ENCODE measurements around the gene FLOT1.

The FLOT1 gene

GRCh38 chr6:30742316-30743098 lies at the start of gene FLOT1:
Gene FLOT1 (minus strand): TSS chr6:30742687. CDS start chr6:30742189, 498 bp downstream.
- peak; percentile 92 for DNase-seq

- DNase-seq = no peak
Measured at GRCh38 chr6:30790724-30791383, 48.4 kb upstream of the FLOT1 start.

- DNase-seq = no peak
Measured at GRCh38 chr6:30789606-30790005, 47.1 kb upstream of the FLOT1 start.

GRCh38 chr6:30787954-30788353 lies 45.5 kb upstream of the FLOT1 start:
- DNase-seq = peak; percentile 12

- no peak for DNase-seq
Measured at GRCh38 chr6:30782425-30783014, 40.0 kb upstream of the FLOT1 start.

GRCh38 chr6:30781743-30782424 lies 39.4 kb upstream of the FLOT1 start:
- DNase-seq = peak; percentile 46

- no peak for DNase-seq
Measured at GRCh38 chr6:30781395-30781742, 38.9 kb upstream of the FLOT1 start.

- no peak for DNase-seq
Measured at GRCh38 chr6:30780642-30780920, 38.1 kb upstream of the FLOT1 start.

- no peak for DNase-seq
Measured at GRCh38 chr6:30779850-30780641, 37.6 kb upstream of the FLOT1 start.

- no peak for DNase-seq
Measured at GRCh38 chr6:30778001-30778635, 35.6 kb upstream of the FLOT1 start.

- DNase-seq = no peak
Measured at GRCh38 chr6:30777155-30777485, 34.6 kb upstream of the FLOT1 start.

- DNase-seq = no peak
Measured at GRCh38 chr6:30776390-30777154, 34.1 kb upstream of the FLOT1 start.

GRCh38 chr6:30775104-30775503 lies 32.6 kb upstream of the FLOT1 start:
- DNase-seq = no peak

GRCh38 chr6:30774701-30775100 lies 32.2 kb upstream of the FLOT1 start:
- DNase-seq = no peak

GRCh38 chr6:30770592-30770991 lies 28.1 kb upstream of the FLOT1 start:
- no peak for DNase-seq

GRCh38 chr6:30769853-30770524 lies 27.5 kb upstream of the FLOT1 start:
- no peak for DNase-seq

GRCh38 chr6:30769088-30769852 lies 26.8 kb upstream of the FLOT1 start:
- peak; percentile 46 for DNase-seq

GRCh38 chr6:30768634-30769087 lies 26.2 kb upstream of the FLOT1 start:
- no peak for DNase-seq

GRCh38 chr6:30767944-30768301 lies 25.4 kb upstream of the FLOT1 start:
- no peak for DNase-seq

- DNase-seq = no peak
Measured at GRCh38 chr6:30767158-30767943, 24.9 kb upstream of the FLOT1 start.

All from CD4-positive, alpha-beta T cell treated with Interleukin-12 subunit alpha and Interleukin-12 subunit beta, for 1 hour (primary cell).